Trophoblast cell (in vitro differentiated cells and primary cell): Measurements from ENCODE around the gene EPHB1.

Source experiments
- DNase-seq, 2 donors: peaks; one replicate each; pipeline ENCODE4 v3.0.0-alpha.2; 2016
- H2AFZ ChIP-seq: 2 replicates; pipeline ENCODE4 v1.6.1; 2013; ENCODE audit warnings: low read length, moderate library complexity, mild to moderate bottlenecking; ENCODE audit not compliant: insufficient read depth, poor library complexity
- H2AK5ac ChIP-seq: 2 replicates; pipeline ENCODE4 v1.6.1; 2013; ENCODE audit warnings: mild to moderate bottlenecking, low read length
- H2BK120ac ChIP-seq: 2 replicates; pipeline ENCODE4 v1.6.1; 2013; ENCODE audit warnings: low read length, mild to moderate bottlenecking, moderate library complexity; ENCODE audit not compliant: insufficient read depth, poor library complexity
- H2BK12ac ChIP-seq: 2 replicates; pipeline ENCODE4 v1.6.1; 2013; ENCODE audit warnings: mild to moderate bottlenecking, low read length, moderate library complexity
- H2BK5ac ChIP-seq: 2 replicates; pipeline ENCODE4 v1.6.1; 2013; ENCODE audit warnings: low read length, low read depth, moderate library complexity, mild to moderate bottlenecking; ENCODE audit not compliant: poor library complexity
- H3K14ac ChIP-seq: 2 replicates; pipeline ENCODE4 v1.6.1; 2013; ENCODE audit warnings: mild to moderate bottlenecking, low read length
- H3K18ac ChIP-seq: 2 replicates; pipeline ENCODE4 v1.6.1; 2013; ENCODE audit warnings: mild to moderate bottlenecking, low read length
- H3K23ac ChIP-seq: 2 replicates; pipeline ENCODE4 v1.6.1; 2013; ENCODE audit warnings: low read length
- H3K27ac ChIP-seq: 2 replicates; pipeline ENCODE4 v1.5.1; 2013; ENCODE audit warnings: low read depth, mild to moderate bottlenecking, inconsistent platforms, low read length, moderate library complexity
- H3K27me3 ChIP-seq: 2 replicates; pipeline ENCODE4 v1.6.1; 2013; ENCODE audit warnings: inconsistent platforms, mild to moderate bottlenecking, low read length, moderate library complexity; ENCODE audit not compliant: insufficient read depth
- H3K36me3 ChIP-seq, 2 experiments: 1 replicate in 1 of 2; 2 replicates in 1 of 2; pipeline ENCODE4 v1.6.1; 2013; ENCODE audit warnings: low read length in 2 of 2, mild to moderate bottlenecking in 2 of 2, moderate library complexity in 1 of 2; ENCODE audit not compliant: insufficient read depth in 2 of 2, control insufficient read depth in 1 of 2
- H3K4ac ChIP-seq: 2 replicates; pipeline ENCODE4 v1.6.1; 2013; ENCODE audit warnings: low read depth, mild to moderate bottlenecking, low read length, moderate library complexity
- H3K4me1 ChIP-seq, 2 experiments: 1 replicate in 1 of 2; 2 replicates in 1 of 2; pipeline ENCODE4 v1.6.1; 2013; ENCODE audit warnings: low read length in 2 of 2, mild to moderate bottlenecking in 2 of 2, moderate library complexity in 1 of 2; ENCODE audit not compliant: insufficient read depth in 2 of 2, control insufficient read depth in 1 of 2
- H3K4me2 ChIP-seq: 2 replicates; pipeline ENCODE4 v1.6.1; 2013; ENCODE audit warnings: inconsistent platforms, mild to moderate bottlenecking, low read length, moderate library complexity
- H3K4me3 ChIP-seq: 2 replicates; pipeline ENCODE4 v1.5.1; 2013; ENCODE audit warnings: mild to moderate bottlenecking, low read depth, low read length, inconsistent platforms
- H3K79me1 ChIP-seq: one replicate; pipeline ENCODE4 v1.6.1; 2013; ENCODE audit warnings: low read length
- H3K79me2 ChIP-seq: 2 replicates; pipeline ENCODE4 v1.6.1; 2013; ENCODE audit warnings: low read length, mild to moderate bottlenecking; ENCODE audit not compliant: control insufficient read depth, insufficient read depth, poor library complexity
- H3K9ac ChIP-seq: 2 replicates; pipeline ENCODE4 v1.6.1; 2013; ENCODE audit warnings: mild to moderate bottlenecking, low read length
- H3K9me3 ChIP-seq: 2 replicates; pipeline ENCODE4 v1.6.1; 2013; ENCODE audit warnings: low read depth, mild to moderate bottlenecking, control low read depth, inconsistent platforms, low read length; ENCODE audit not compliant: insufficient read depth
- H4K12ac ChIP-seq: 2 replicates; pipeline ENCODE4 v1.6.1; 2013; ENCODE audit warnings: low read depth, mild to moderate bottlenecking, low read length, moderate library complexity
- H4K8ac ChIP-seq: 2 replicates; pipeline ENCODE4 v1.6.1; 2013; ENCODE audit warnings: low read depth, mild to moderate bottlenecking, low read length, moderate library complexity
- H4K91ac ChIP-seq: one replicate; pipeline ENCODE4 v1.6.1; 2013; ENCODE audit warnings: low read depth, mild to moderate bottlenecking, low read length, moderate library complexity
- WGBS: extraction: QIAGEN DNeasy Blood & Tissue Kit; methylation state at CpG from one replicate; pipeline ENCODE4 v1.1.7; 2013; ENCODE audit warnings: missing lambda C conversion rate; ENCODE audit not compliant: insufficient read length, insufficient coverage; ENCODE audit errors: extremely low coverage; 5-methylcytosine and 5-hydroxymethylcytosine counted together

EPHB1 gene

DNA sequence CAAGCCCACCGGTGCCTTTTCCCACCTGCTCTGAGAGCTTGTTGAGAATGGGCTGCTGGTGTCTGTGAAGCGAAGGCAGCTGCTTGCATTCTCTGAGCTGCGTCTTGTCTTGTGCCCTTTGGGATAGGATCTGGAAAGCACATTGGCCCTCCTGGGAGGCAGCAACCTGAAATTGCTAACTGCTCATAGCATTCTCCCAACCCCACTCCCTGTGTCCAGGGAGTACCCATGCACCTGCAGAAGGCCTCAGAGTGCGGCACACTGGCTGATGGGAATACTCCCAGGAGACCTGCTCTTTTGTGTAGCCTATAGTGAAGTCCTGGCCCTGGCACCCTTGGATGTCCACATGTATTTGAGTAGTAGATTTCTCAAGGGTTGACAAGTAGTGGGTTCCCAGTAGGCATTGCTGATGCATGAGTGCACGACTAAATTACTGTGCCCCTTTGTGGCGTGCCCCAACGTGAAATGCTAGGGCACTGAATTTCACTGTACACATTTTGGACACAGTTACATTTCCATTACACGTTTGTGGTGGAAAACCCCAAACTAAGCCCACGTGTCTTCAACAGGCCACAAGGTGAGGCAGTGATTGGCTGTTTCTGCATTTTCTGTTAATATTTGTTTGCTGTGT is 3.7 kb downstream of the EPHB1 start:
- Histone ChIP-seq H3K27ac (no peak overlapping the region), H3K18ac (no peak overlapping the region), H2BK120ac (no peak overlapping the region), H3K27me3 (peaks cover 15% of the 10 kb centered on the region), H2AK5ac (no peak overlapping the region), H4K91ac (no peak overlapping the region), H2BK5ac (no peak overlapping the region), H3K9me3 (peaks cover 1% of the 10 kb centered on the region), H3K4ac (no peak overlapping the region), H4K12ac (no peak overlapping the region), H2BK12ac (no peak overlapping the region), H3K9ac (no peak overlapping the region), H2AFZ (no peak overlapping the region), H3K4me3 (no peak overlapping the region), H4K8ac (no peak overlapping the region), H3K79me2 (no peaks in the 10 kb centered on the region), H3K23ac (no peak overlapping the region), H3K4me1 (peaks cover 9 to 15% of the 10 kb centered on the region in 2 experiments), H3K4me2 (no peak overlapping the region), H3K79me1 (no peaks in the 10 kb centered on the region), H3K14ac (no peak overlapping the region), H3K36me3 (no peaks in the 10 kb centered on the region)
- WGBS, result no CpG with 5 or more reads among the region's 9 CpGs
- no peak for DNase-seq

DNA sequence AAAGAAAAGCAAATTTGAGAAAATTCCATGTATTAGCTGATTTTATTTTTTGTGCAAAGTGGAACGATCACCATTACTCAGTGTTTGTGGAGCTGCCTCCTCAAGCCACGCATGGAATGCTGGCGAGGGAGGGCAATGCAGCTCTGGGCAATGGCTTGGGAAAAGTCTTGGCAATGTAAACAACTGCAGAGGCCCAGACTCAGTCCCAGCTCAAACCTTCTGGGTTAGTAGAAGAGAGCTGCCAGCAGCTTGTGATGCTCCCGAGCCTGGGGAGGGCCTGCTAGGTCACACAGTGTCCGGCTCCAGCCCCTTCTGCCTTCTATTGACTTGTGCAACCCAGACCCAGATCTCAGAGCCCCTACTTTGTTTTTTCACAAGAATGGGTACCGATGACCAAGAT is 4.3 kb downstream of the EPHB1 start:
- H4K91ac ChIP-seq, result no peak overlapping the region
- peaks cover 1% of the 10 kb centered on the region for H3K9me3 ChIP-seq
- H3K4ac ChIP-seq, result no peak overlapping the region
- peaks cover 9 to 15% of the 10 kb centered on the region in 2 experiments for H3K4me1 ChIP-seq
- H3K23ac ChIP-seq, result no peak overlapping the region
- H2BK12ac ChIP-seq, result no peak overlapping the region
- H4K8ac ChIP-seq, result no peak overlapping the region
- H2AFZ ChIP-seq, result no peak overlapping the region
- no CpG with 5 or more reads among the region's 6 CpGs for WGBS
- H2BK5ac ChIP-seq, result no peak overlapping the region
- no peaks in the 10 kb centered on the region for H3K79me2 ChIP-seq
- H3K27me3 ChIP-seq, result peaks cover 15% of the 10 kb centered on the region
- no peak overlapping the region for H3K9ac ChIP-seq
- no peaks in the 10 kb centered on the region for H3K79me1 ChIP-seq
- no peaks in the 10 kb centered on the region for H3K36me3 ChIP-seq
- no peak for DNase-seq
- H3K27ac ChIP-seq, result no peak overlapping the region
- no peak overlapping the region for H3K4me3 ChIP-seq
- no peak overlapping the region for H4K12ac ChIP-seq
- no peak overlapping the region for H3K14ac ChIP-seq
- no peak overlapping the region for H2BK120ac ChIP-seq
- no peak overlapping the region for H3K4me2 ChIP-seq
- no peak overlapping the region for H3K18ac ChIP-seq
- no peak overlapping the region for H2AK5ac ChIP-seq

DNA sequence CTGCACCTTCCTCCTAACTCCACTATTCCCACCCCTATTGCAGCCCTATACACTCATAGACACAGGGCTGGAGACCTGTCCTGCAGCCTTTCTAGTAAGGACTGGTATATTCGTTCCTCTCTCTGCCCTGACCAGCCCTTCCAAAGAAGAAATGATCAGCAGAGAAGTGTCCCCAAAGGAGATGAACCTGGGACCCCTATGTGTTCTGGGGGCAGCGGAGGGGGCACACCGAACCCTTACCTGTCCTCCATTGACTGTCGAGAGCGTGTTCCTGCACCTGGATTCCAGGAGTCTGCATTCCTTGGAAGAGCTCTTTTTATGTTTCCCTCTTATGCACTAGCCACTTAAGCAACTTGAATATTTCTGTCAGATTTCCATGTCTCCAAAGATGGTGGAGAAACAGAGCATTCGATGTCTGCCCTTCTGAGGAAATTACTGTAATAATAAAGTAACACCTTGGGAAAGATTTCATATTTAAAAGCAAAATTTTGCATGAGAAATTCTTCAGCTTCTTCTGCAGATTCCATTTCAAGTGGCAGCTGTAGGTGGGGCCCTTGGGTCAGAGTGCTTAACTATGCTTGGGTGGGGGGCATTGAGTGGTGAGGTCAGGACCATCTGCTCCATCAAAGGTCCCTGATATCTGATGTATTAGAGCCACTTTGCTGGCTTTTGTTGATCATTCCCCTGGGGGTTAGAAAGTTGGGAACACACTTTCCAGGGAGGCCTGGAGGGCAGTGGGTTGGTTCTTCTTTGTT is 6.3 kb downstream of the EPHB1 start:
- H4K12ac ChIP-seq, result no peak overlapping the region
- H2BK12ac ChIP-seq, result no peak overlapping the region
- H4K8ac ChIP-seq, result no peak overlapping the region
- no peak overlapping the region for H3K14ac ChIP-seq
- no peak overlapping the region for H3K4me2 ChIP-seq
- no peak overlapping the region for H3K9ac ChIP-seq
- no peak overlapping the region for H3K4ac ChIP-seq
- no peaks in the 10 kb centered on the region for H3K79me1 ChIP-seq
- H3K4me1 ChIP-seq, result peaks cover 8 to 9% of the 10 kb centered on the region in 2 experiments
- peaks cover 3% of the 10 kb centered on the region for H3K9me3 ChIP-seq
- no peak overlapping the region for H2AFZ ChIP-seq
- no peak overlapping the region for H2BK120ac ChIP-seq
- no peaks in the 10 kb centered on the region for H3K36me3 ChIP-seq
- no peak overlapping the region for H4K91ac ChIP-seq
- no CpG with 5 or more reads among the region's 6 CpGs for WGBS
- H2BK5ac ChIP-seq, result no peak overlapping the region
- H3K23ac ChIP-seq, result no peak overlapping the region
- no peak overlapping the region for H2AK5ac ChIP-seq
- no peak overlapping the region for H3K18ac ChIP-seq
- peaks cover 7% of the 10 kb centered on the region for H3K27me3 ChIP-seq
- H3K27ac ChIP-seq, result no peak overlapping the region
- no peak overlapping the region for H3K4me3 ChIP-seq
- DNase-seq, result no peak
- no peaks in the 10 kb centered on the region for H3K79me2 ChIP-seq

DNA sequence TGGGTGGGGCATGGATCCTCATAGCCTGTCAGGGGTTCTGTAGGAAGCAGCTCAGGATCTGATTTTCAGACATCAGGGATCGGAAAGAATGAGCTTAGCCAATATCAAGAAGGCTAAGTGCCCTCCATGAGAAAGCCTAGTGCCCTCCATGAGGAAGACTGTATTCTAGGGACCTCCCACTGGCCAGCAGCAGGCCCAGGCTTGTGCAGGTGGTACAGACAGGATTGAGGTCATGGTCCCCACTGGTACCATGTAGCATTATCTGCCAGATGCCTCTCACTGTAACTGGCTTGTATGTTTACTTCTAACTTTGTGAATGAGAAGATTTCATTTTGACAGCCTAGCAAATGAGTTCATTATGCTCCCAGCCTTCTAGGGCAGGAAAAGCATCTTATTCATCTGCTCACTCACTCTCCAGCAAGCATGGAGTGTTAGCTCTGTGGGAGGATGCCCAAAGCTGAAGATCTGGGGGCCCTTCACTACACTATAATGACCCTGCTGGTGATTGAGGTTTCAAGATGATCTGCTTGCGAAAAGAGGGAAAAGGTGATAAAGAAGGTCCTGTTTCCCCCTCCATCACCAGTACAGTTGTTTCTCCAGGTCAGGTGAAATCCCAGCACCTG is 7.5 kb downstream of the EPHB1 start:
- no peaks in the 10 kb centered on the region for H3K79me1 ChIP-seq
- H3K79me2 ChIP-seq, result no peaks in the 10 kb centered on the region
- no peak overlapping the region for H3K18ac ChIP-seq
- no peak overlapping the region for H2BK12ac ChIP-seq
- no CpG with 5 or more reads among the region's 2 CpGs for WGBS
- H3K36me3 ChIP-seq, result no peaks in the 10 kb centered on the region
- no peak overlapping the region for H3K27ac ChIP-seq
- no peak overlapping the region for H3K9ac ChIP-seq
- peaks cover 2% of the 10 kb centered on the region in 2 experiments for H3K4me1 ChIP-seq
- peaks cover 2% of the 10 kb centered on the region for H3K9me3 ChIP-seq
- H2BK120ac ChIP-seq, result no peak overlapping the region
- H3K14ac ChIP-seq, result no peak overlapping the region
- H3K23ac ChIP-seq, result no peak overlapping the region
- H4K12ac ChIP-seq, result no peak overlapping the region
- H2BK5ac ChIP-seq, result no peak overlapping the region
- H3K4me3 ChIP-seq, result no peak overlapping the region
- no peak overlapping the region for H3K4me2 ChIP-seq
- no peaks in the 10 kb centered on the region for H3K27me3 ChIP-seq
- H3K4ac ChIP-seq, result no peak overlapping the region
- no peak for DNase-seq
- no peak overlapping the region for H2AK5ac ChIP-seq
- H2AFZ ChIP-seq, result no peak overlapping the region
- H4K91ac ChIP-seq, result no peak overlapping the region
- H4K8ac ChIP-seq, result no peak overlapping the region
